HG03039 (cell line): ENCODE measurements around the gene CCDC57.

ENCODE experiments used
- ATAC-seq: cut with Tn5 transposase; IDR thresholded peaks from one replicate; pipeline ENCODE4 v1.9.1; 2021; ENCODE audit warnings: mild to moderate bottlenecking, moderate library complexity; ENCODE audit not compliant: unreplicated experiment

Gene CCDC57

GRCh38 chr17:82247182-82247823 is 34.7 kb upstream of the CCDC57 start:
- no peak for ATAC-seq

- ATAC-seq: no peak
Observed at GRCh38 chr17:82246365-82247181, 33.9 kb upstream of the CCDC57 start.

GRCh38 chr17:82246040-82246364 is 33.4 kb upstream of the CCDC57 start:
- no peak for ATAC-seq

GRCh38 chr17:82245134-82246039 is 32.7 kb upstream of the CCDC57 start:
- no peak for ATAC-seq

GRCh38 chr17:82244413-82245133 is 31.9 kb upstream of the CCDC57 start:
- ATAC-seq: no peak

GRCh38 chr17:82243648-82244412 is 31.2 kb upstream of the CCDC57 start:
- no peak for ATAC-seq

- ATAC-seq: no peak
Observed at GRCh38 chr17:82242977-82243647, 30.5 kb upstream of the CCDC57 start.

GRCh38 chr17:82242698-82242976 is 30.0 kb upstream of the CCDC57 start:
- no peak for ATAC-seq

GRCh38 chr17:82241926-82242697 is 29.5 kb upstream of the CCDC57 start:
- no peak for ATAC-seq

- no peak for ATAC-seq
Observed at GRCh38 chr17:82241183-82241925, 28.7 kb upstream of the CCDC57 start.

- no peak for ATAC-seq
Observed at GRCh38 chr17:82240506-82241182, 28.0 kb upstream of the CCDC57 start.

GRCh38 chr17:82239926-82240505 is 27.4 kb upstream of the CCDC57 start:
- no peak for ATAC-seq

GRCh38 chr17:82239401-82239925 is 26.8 kb upstream of the CCDC57 start:
- ATAC-seq: no peak

- ATAC-seq: no peak
Observed at GRCh38 chr17:82238472-82239201, 26.0 kb upstream of the CCDC57 start.

- no peak for ATAC-seq
Observed at GRCh38 chr17:82237746-82238471, 25.3 kb upstream of the CCDC57 start.
